Right lobe of liver (tissue), 4 donors: ENCODE data around the gene MTA2.
"Not testable (repeated sequence)": the region's sequence is repeated elsewhere in the genome, so short reads cannot be mapped to it uniquely, and the experiment has no call there.

Source experiments
- CTCF ChIP-seq, 4 donors: fragments of 200-600 bp in 3 of 4; fragments of 450-650 bp in 1 of 4; IDR thresholded peaks; one replicate each; pipeline versions ENCODE4 v1.5.1 to v1.8.0; 2016 to 2022; ENCODE audit warnings: antibody characterized with exemption in 4 of 4, mild to moderate bottlenecking in 2 of 4
- POLR2A ChIP-seq: fragments of 450-650 bp; IDR thresholded peaks from one replicate; pipeline ENCODE4 v1.6.1; 2017; ENCODE audit warnings: antibody characterized with exemption, mild to moderate bottlenecking
- donor health status: DM: no; HTN: no; CAD: no.
- donor health status: DM: no; HTN: no; CAD: no.
- donor health status: DM: no; HTN: yes; CAD: no.

GRCh38 chr11:62571493-62571892, 30.2 kb downstream of the MTA2 start:
- not testable (repeated sequence) for TF ChIP-seq CTCF (IDR thresholded peaks at IDR 0.05); POLR2A
